Cardiac fibroblast (primary cell): Measurements from ENCODE around the gene SEBOX.
A peak's percentile ranks its signal among the peaks of the same experiment; 100 is the strongest.

ENCODE experiments used
- DNase-seq, 2 donors: peaks; one replicate each; pipeline versions ENCODE4 v3.0.0 to v3.0.0-alpha.2; 2010; ENCODE audit warnings: low read depth in 2 of 2
- H3K4me3 ChIP-seq, 2 donors: replicated peaks in 1 of 2; 1 replicate in 1 of 2; 2 replicates in 1 of 2; pipeline ENCODE4 v1.5.1; 2011; ENCODE audit warnings: low read depth in 2 of 2, low read length in 2 of 2, mild to moderate bottlenecking in 2 of 2, moderate library complexity in 1 of 2
- TF ChIP-seq, protein P1 (sequence below): IDR thresholded peaks from one replicate; pipeline ENCODE4 v1.5.1; 2011; ENCODE audit warnings: low read depth, mild to moderate bottlenecking, low read length, inconsistent platforms

The SEBOX gene, protein sequence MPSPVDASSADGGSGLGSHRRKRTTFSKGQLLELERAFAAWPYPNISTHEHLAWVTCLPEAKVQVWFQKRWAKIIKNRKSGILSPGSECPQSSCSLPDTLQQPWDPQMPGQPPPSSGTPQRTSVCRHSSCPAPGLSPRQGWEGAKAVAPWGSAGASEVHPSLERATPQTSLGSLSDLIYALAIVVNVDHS

DNA sequence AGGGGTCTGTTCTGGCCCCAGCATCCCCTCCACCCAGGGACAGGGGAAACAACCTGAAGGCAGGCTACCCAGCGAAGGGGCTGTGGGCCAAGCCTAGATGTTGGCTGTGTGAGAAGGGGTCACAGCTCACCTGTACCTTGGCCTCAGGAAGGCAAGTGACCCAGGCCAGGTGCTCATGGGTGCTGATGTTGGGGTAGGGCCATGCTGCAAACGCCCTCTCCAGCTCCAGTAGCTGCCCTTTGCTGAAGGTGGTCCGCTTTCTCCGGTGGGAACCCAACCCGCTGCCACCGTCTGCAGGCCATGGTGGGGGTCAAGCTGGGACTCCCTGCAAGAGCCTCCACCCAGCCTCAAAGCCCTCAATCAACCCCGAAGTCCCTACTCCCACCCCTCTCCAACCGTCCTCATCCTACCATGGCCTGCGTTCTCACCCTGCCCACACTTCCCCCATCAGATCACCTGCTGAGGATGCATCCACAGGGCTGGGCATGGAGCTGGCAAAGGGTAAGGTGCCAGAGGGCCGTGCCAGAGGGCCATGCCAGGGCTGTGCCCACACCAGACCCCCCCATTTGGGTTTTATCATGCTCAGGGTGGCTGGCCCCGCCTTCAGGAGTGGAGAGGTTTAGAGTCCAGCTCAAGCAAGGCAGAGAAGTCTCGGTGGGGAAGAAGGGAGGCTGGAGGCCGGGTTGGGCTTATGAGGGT is at the start of gene SEBOX:
SEBOX (minus strand) TSS at position 535 of the 699 bp plus-strand sequence; CDS start at position 487, 48 bp downstream.
- DNase-seq, result no peak
- no peak within 1 kb of the TSS for H3K4me3 ChIP-seq
- TF ChIP-seq, protein P1, sequence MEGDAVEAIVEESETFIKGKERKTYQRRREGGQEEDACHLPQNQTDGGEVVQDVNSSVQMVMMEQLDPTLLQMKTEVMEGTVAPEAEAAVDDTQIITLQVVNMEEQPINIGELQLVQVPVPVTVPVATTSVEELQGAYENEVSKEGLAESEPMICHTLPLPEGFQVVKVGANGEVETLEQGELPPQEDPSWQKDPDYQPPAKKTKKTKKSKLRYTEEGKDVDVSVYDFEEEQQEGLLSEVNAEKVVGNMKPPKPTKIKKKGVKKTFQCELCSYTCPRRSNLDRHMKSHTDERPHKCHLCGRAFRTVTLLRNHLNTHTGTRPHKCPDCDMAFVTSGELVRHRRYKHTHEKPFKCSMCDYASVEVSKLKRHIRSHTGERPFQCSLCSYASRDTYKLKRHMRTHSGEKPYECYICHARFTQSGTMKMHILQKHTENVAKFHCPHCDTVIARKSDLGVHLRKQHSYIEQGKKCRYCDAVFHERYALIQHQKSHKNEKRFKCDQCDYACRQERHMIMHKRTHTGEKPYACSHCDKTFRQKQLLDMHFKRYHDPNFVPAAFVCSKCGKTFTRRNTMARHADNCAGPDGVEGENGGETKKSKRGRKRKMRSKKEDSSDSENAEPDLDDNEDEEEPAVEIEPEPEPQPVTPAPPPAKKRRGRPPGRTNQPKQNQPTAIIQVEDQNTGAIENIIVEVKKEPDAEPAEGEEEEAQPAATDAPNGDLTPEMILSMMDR, result no peak

DNA sequence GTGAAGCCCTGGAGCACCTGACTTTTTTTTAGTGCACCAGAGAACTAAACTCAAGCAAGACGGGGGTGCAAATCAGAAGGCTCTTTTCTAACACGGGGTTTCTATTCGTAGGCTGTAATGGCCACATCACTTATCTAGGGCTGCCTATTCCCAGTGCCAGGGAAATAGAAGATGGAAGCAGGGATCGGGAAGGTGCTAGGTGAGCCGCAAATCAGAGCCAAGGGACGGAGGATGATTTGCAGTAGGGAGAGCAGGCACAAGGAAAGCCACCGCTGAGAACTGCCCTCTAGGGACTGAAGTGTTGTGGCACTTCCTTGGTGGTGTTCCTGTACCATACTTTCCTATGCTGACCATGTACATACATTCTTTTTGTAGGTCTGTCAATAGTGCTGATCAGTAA is 48.8 kb upstream of the SEBOX start:
- no peak for DNase-seq
- TF ChIP-seq, protein P1, result no peak
- H3K4me3 ChIP-seq, result no peak overlapping the region

DNA sequence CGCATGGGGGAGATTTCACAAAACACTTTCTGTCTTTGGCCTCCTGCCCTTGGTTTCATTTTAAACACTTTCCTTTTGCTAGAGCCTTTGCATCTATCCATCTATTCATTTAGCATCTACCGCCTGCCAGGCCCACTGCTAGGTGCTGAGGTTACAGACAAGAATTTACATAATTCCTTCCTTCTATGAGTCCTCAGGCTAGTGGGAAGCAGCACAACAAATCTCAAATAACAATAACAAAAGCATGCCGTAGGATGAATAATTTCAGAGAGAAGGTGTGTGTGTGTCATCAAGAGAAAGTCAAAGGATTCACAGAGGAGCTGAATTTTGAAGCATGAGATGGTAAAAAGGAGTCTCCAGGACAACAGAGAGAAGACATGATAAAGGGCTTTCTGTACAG is 47.1 kb upstream of the SEBOX start:
- DNase-seq, result no peak
- H3K4me3 ChIP-seq, result no peak overlapping the region
- TF ChIP-seq, protein P1, result no peak

DNA sequence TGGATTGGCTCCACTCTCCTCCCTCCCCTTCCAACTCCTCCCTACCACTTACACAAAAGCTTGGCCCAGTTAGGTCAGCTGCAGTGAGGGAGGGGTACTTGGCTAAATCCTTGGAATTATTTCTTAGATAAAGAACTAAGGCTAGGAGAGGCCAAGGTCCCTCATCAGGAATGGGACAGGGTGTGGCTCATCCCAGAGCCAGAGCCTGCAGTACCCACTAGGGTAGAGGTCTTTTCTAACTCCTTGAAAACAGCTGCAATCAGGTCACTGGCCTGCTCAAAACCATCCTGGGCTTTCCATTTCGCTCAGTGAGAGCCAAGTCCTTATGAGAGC is 42.9 kb upstream of the SEBOX start:
- no peak overlapping the region for H3K4me3 ChIP-seq
- TF ChIP-seq, protein P1, result no peak
- no peak for DNase-seq

DNA sequence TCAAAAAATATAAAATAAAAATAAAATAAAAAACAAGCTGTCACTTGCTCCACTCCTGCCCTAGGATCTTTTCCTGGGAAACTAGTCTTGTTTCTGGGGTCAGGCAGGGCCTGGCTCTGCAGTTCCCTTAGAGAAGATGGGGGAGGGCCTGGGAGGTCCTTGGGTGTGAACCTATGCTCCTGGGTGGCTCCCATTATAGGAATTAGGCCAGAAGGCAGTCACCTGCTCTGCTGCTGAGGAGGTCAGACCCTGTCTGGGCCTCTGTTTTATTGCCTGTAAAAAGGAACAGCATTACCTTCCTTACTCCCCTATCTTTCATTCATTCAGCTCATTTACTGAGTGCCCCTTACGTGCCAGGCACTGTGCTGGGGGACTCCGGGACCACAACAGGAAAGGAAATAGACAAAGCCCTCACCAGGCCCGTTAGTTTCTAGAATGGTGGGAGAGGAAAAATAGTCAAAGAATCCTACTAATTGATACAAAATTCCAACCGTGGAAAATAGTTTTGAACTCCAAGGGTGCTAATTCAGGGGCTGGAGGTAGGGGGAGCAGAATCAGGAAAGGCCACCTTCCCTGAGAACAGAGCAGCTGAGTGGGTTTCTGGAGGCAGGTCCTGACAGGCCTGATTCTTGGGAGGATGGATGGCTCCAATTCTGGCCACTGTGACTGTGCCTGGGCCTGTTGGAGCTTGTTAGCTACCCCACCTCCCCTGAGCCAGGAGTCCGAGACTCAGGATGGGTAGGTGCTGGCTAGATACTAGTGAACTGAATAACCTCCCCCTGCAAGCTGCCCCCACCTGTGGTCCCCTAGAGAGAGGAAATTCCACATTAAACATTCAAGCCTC is 42.4 kb upstream of the SEBOX start:
- no peak for DNase-seq
- H3K4me3 ChIP-seq, result no peak overlapping the region
- TF ChIP-seq, protein P1, result no peak

DNA sequence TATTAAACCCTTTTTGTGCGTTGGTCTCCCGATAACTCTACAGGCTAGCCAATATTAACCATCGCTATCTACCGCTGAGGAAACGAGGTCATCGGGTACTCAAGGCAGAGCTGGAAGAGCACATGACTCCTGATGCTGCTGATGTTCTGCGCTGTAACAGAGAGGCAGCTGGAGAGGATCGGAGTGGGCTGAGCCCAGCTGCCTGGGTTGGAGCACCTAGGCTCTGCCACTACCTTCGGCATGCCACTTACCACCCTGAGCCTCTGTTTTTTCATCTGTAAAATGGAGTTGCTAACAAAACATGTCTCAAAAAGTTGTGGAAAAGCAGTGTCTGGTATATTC is 41.4 kb upstream of the SEBOX start:
- no peak for DNase-seq
- TF ChIP-seq, protein P1, result no peak
- peak overlapping the region; percentile 59 to 66 for H3K4me3 ChIP-seq
